Thoracic aorta (tissue), 2 donors: Measurements from ENCODE around the gene CXCL3. TPM values are rescaled to one million over a fixed set of nuclear protein-coding genes. Genes with fewer than 3 reads are reported as not detected.

Experiments used
- ATAC-seq: fragments of 150-250 bp; one replicate; pipeline ENCODE4 v1.8.0; 2017; ENCODE audit warnings: low read depth; ENCODE audit not compliant: insufficient number of reproducible peaks, low FRiP score
- DNase-seq: peaks from one replicate; pipeline ENCODE4 v3.0.0-alpha.2; 2020; ENCODE audit warnings: low spot score
- H3K27ac ChIP-seq, 2 donors: fragments of 200-600 bp; sonication (generic); 1 replicate in 1 of 2; 2 replicates in 1 of 2; pipeline ENCODE4 v1.5.1; 2016; ENCODE audit warnings: mild to moderate bottlenecking in 2 of 2, moderate library complexity in 2 of 2
- H3K27me3 ChIP-seq: fragments of 200-600 bp; sonication (generic); replicated peaks from 2 replicates; pipeline ENCODE4 v1.6.0; 2016; ENCODE audit warnings: mild to moderate bottlenecking; ENCODE audit not compliant: insufficient read depth
- H3K36me3 ChIP-seq: fragments of 200-600 bp; sonication (generic); one replicate; pipeline ENCODE4 v1.5.1; 2016
- H3K4me1 ChIP-seq, 2 donors: fragments of 200-600 bp; sonication (generic); 1 replicate in 1 of 2; 2 replicates in 1 of 2; pipeline versions ENCODE4 v1.5.1 to v1.6.0; 2016; ENCODE audit warnings: low read depth in 2 of 2, mild to moderate bottlenecking in 1 of 2; ENCODE audit not compliant: control insufficient read depth in 1 of 2
- H3K4me3 ChIP-seq: fragments of 200-600 bp; sonication (generic); 2 replicates; pipeline ENCODE4 v1.5.1; 2016; ENCODE audit warnings: mild to moderate bottlenecking
- H3K9me3 ChIP-seq: fragments of 200-600 bp; sonication (generic); 2 replicates; pipeline ENCODE4 v1.5.1; 2016
- total RNA-seq, 2 donors: library from RNA; depleted of rRNA; stranded (reverse); fragments of >200 nt; gene quantifications; one replicate each; pipeline versions ENCODE4 v1.1.0 to v1.2.3, GENCODE V29; 2016
- TF ChIP-seq, protein P1 (sequence below): fragments of 200-600 bp; sonication (generic); IDR thresholded peaks from one replicate; pipeline ENCODE4 v1.5.1; 2019; ENCODE audit warnings: antibody characterized with exemption

Gene CXCL3
- total RNA-seq, 2 donors from 2014 or later: 4.9 to 11.9 TPM

DNA sequence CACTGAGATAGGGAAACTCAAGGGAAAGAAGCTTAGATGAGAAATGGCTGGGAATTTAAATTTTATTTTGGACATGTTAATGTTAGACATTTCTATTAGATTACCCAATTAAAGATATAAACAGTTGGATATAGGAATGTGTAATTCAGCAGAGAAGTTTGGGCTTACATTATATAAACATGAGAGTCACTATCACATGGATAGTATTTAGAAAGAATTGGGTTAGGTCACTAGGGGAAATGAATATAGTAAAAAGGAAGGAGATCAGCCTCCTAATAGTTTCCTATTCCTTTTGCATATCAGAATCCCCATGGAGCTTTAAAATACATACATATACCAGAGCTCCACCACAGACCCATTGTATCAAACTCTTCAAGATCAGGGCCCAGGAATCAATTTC lies 20.4 kb downstream of the CXCL3 start:
- no peak overlapping the region for H3K27ac ChIP-seq
- no peak overlapping the region for H3K4me3 ChIP-seq
- H3K4me1 ChIP-seq: no peaks in the 10 kb centered on the region
- H3K27me3 ChIP-seq: no peaks in the 10 kb centered on the region
- DNase-seq (no peak), ATAC-seq (no peak)
- TF ChIP-seq, protein P1, sequence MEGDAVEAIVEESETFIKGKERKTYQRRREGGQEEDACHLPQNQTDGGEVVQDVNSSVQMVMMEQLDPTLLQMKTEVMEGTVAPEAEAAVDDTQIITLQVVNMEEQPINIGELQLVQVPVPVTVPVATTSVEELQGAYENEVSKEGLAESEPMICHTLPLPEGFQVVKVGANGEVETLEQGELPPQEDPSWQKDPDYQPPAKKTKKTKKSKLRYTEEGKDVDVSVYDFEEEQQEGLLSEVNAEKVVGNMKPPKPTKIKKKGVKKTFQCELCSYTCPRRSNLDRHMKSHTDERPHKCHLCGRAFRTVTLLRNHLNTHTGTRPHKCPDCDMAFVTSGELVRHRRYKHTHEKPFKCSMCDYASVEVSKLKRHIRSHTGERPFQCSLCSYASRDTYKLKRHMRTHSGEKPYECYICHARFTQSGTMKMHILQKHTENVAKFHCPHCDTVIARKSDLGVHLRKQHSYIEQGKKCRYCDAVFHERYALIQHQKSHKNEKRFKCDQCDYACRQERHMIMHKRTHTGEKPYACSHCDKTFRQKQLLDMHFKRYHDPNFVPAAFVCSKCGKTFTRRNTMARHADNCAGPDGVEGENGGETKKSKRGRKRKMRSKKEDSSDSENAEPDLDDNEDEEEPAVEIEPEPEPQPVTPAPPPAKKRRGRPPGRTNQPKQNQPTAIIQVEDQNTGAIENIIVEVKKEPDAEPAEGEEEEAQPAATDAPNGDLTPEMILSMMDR: no peak
- no peaks in the 10 kb centered on the region for H3K9me3 ChIP-seq
- no peaks in the 10 kb centered on the region for H3K36me3 ChIP-seq

- H3K27ac ChIP-seq: no peak overlapping the region
- H3K4me3 ChIP-seq: no peak overlapping the region
- no peaks in the 10 kb centered on the region for H3K27me3 ChIP-seq
- no peaks in the 10 kb centered on the region for H3K4me1 ChIP-seq
- no peaks in the 10 kb centered on the region for H3K36me3 ChIP-seq
- H3K9me3 ChIP-seq: no peaks in the 10 kb centered on the region
- DNase-seq (no peak), ATAC-seq (no peak)
- TF ChIP-seq, protein P1: no peak
Measured at GRCh38 chr4:74016068-74016467, 22.4 kb downstream of the CXCL3 start.

- H3K4me1 ChIP-seq: no peaks in the 10 kb centered on the region
- DNase-seq: no peak
- TF ChIP-seq, protein P1: no peak
- H3K27ac ChIP-seq: no peak overlapping the region
- no peak overlapping the region for H3K4me3 ChIP-seq
- H3K36me3 ChIP-seq: no peaks in the 10 kb centered on the region
- H3K9me3 ChIP-seq: no peaks in the 10 kb centered on the region
- ATAC-seq: no peak
- no peaks in the 10 kb centered on the region for H3K27me3 ChIP-seq
Measured at GRCh38 chr4:74015126-74015780, 23.2 kb downstream of the CXCL3 start.

DNA sequence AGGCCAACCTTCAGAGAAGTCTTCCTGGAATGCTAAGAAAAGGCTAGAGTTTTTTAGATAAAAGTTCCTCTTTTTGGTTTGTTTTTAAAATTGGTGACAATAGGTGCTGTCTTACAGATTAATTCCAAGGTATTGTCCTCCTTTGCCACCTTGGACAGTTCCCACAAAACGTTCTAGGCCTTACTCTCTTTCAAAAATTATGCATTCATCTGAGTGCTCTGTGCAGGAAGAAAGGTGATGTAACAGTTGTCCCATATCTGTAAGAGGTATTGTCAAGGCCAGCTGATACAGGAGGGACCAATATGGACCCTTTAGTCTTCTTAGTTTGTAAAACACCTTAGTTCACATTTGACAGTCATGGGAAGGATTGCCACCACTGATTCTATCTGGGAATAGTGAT lies 24.2 kb downstream of the CXCL3 start:
- no peaks in the 10 kb centered on the region for H3K9me3 ChIP-seq
- TF ChIP-seq, protein P1: no peak
- no peak overlapping the region for H3K4me3 ChIP-seq
- no peaks in the 10 kb centered on the region for H3K36me3 ChIP-seq
- H3K27ac ChIP-seq: no peak overlapping the region
- no peak for DNase-seq
- H3K27me3 ChIP-seq: no peaks in the 10 kb centered on the region
- no peaks in the 10 kb centered on the region for H3K4me1 ChIP-seq
- ATAC-seq: no peak

GRCh38 chr4:74013264-74013663 lies 25.2 kb downstream of the CXCL3 start:
- Histone ChIP-seq H3K4me3 (no peak overlapping the region), H3K4me1 (no peaks in the 10 kb centered on the region), H3K27me3 (no peaks in the 10 kb centered on the region), H3K27ac (no peak overlapping the region), H3K36me3 (no peaks in the 10 kb centered on the region), H3K9me3 (no peaks in the 10 kb centered on the region)
- ATAC-seq (no peak), DNase-seq (no peak)
- TF ChIP-seq, protein P1: no peak
